Measurements from ENCODE around the gene CDKN1C. TPM values are rescaled to one million over a fixed set of nuclear protein-coding genes. Genes with fewer than 3 reads are reported as not detected.

The CDKN1C gene
- total RNA-seq: 40.4 TPM

GRCh38 chr11:2885678-2886081 is at the start of gene CDKN1C:
TSS of gene CDKN1C (minus strand) at chr11:2885775. CDS start at chr11:2885456, 319 bp downstream.

GRCh38 chr11:2928605-2929530 is 43.3 kb upstream of the CDKN1C start, which contains the start of gene PHLDA2:
TSS of gene PHLDA2 (minus strand) at chr11:2929420. CDS start at chr11:2929364, 56 bp downstream.

Small RNA genes within 50 kb of the gene (small RNA-seq; reads per million reads assigned to genes)
- gene AC013791.1: not detected

Other genes starting within 250 kb of the CDKN1C start
- gene KCNQ1OT1, start 185.8 kb downstream of the CDKN1C start, total RNA-seq: 4.8 TPM
- not detected for gene PHLDA2, start 43.6 kb upstream of the CDKN1C start, total RNA-seq
- 216 TPM for gene NAP1L4, start 106.6 kb upstream of the CDKN1C start, total RNA-seq
- gene CARS1, start 171.6 kb upstream of the CDKN1C start, total RNA-seq: 36.4 TPM

Data from diencephalon (tissue), 1 donor.